H1 (cell line): ENCODE data around the gene NDUFB1.

ENCODE experiments used
- ASH2L ChIP-seq: fragments of 200-600, 300-600 bp; sonication (generic); IDR thresholded peaks from one replicate; pipeline ENCODE4 v1.7.1; 2017; ENCODE audit warnings: low read length
- EP300 ChIP-seq, 2 experiments: IDR thresholded peaks; 1 replicate in 1 of 2; 2 replicates in 1 of 2; pipeline ENCODE4 v1.6.1; 2011 to 2012; ENCODE audit warnings: low read depth in 2 of 2, low read length in 2 of 2, mild to moderate bottlenecking in 2 of 2, borderline replicate concordance in 1 of 2, inconsistent platforms in 1 of 2, moderate library complexity in 1 of 2
- EZH2 ChIP-seq: fragments of 200-600 bp; sonication (generic); IDR thresholded peaks from 2 replicates; pipeline ENCODE4 v1.7.1; 2012; ENCODE audit warnings: low read depth, mild to moderate bottlenecking, moderate library complexity, low read length, inconsistent platforms; ENCODE audit not compliant: severe bottlenecking
- FOSL1 ChIP-seq: IDR thresholded peaks from 2 replicates; pipeline ENCODE4 v1.6.1; 2011; ENCODE audit warnings: mild to moderate bottlenecking, low read depth, low read length, moderate library complexity; ENCODE audit not compliant: insufficient read depth
- JUN ChIP-seq: IDR thresholded peaks from 2 replicates; pipeline ENCODE4 v1.6.1; 2011; ENCODE audit warnings: low read depth, mild to moderate bottlenecking, improper control_type of control experiment, low read length
- JUND ChIP-seq: IDR thresholded peaks from 2 replicates; pipeline ENCODE4 v1.6.1; 2011; ENCODE audit warnings: mild to moderate bottlenecking, improper control_type of control experiment, low read length
- KDM1A ChIP-seq: fragments of 200-600, 300-600 bp; sonication (generic); IDR thresholded peaks from 2 replicates; pipeline ENCODE4 v1.7.1; 2016; ENCODE audit warnings: mild to moderate bottlenecking, low read length, borderline replicate concordance
- POLR2A ChIP-seq, 2 experiments: IDR thresholded peaks; 1 replicate in 1 of 2; 2 replicates in 1 of 2; pipeline ENCODE4 v1.6.1; 2011; ENCODE audit warnings: low read depth in 2 of 2, low read length in 2 of 2, mild to moderate bottlenecking in 2 of 2; ENCODE audit errors: control extremely low read depth in 1 of 2
- POLR2AphosphoS5 ChIP-seq: IDR thresholded peaks from 2 replicates; pipeline ENCODE4 v1.6.1; 2011; ENCODE audit warnings: low read depth, low read length
- RXRA ChIP-seq: IDR thresholded peaks from 2 replicates; pipeline ENCODE4 v1.6.1; 2011; ENCODE audit warnings: low read depth, mild to moderate bottlenecking, low read length, moderate library complexity; ENCODE audit not compliant: insufficient read depth
- SP1 ChIP-seq: IDR thresholded peaks from 2 replicates; pipeline ENCODE4 v1.6.1; 2011; ENCODE audit warnings: low read depth, low read length
- TF ChIP-seq, protein P1 (sequence below), 3 experiments: IDR thresholded peaks; 1 replicate in 2 of 3; 2 replicates in 1 of 3; pipeline versions ENCODE4 v1.5.1 to v1.6.1; 2011; ENCODE audit warnings: low read length in 3 of 3, mild to moderate bottlenecking in 3 of 3, inconsistent platforms in 2 of 3, low read depth in 1 of 3, moderate library complexity in 1 of 3; ENCODE audit not compliant: insufficient read depth in 1 of 3; ENCODE audit errors: control extremely low read depth in 1 of 3
- TF ChIP-seq, protein P2 (sequence below): IDR thresholded peaks from 2 replicates; pipeline ENCODE4 v1.6.1; 2011; ENCODE audit warnings: low read length, improper control_type of control experiment

DNA sequence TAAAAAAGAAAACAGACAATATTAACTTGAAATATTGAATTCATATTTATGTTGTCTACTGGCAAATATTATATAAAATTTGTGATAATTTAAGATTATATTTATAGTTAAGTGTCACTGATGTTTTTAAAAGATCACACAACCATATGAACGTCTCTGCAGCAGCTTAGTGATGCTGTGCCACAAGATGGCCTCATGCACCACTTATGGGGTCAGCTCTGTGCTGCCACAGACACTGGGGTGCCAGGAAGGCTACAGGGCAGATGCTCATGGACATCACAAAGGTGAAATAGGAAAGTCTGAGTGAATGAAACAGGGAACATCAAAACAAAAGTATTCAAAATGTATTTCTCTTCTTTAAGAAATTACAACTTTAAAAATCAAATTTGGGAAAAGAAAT, 28.2 kb downstream of the NDUFB1 start:
- no peak for TF ChIP-seq POLR2A (IDR thresholded peaks at IDR 0.05; ENCODE audit: control extremely low read depth in 1 of 2, low read depth in 2 of 2, low read length in 2 of 2)
- TF ChIP-seq JUND = no peak
- TF ChIP-seq, protein P1, sequence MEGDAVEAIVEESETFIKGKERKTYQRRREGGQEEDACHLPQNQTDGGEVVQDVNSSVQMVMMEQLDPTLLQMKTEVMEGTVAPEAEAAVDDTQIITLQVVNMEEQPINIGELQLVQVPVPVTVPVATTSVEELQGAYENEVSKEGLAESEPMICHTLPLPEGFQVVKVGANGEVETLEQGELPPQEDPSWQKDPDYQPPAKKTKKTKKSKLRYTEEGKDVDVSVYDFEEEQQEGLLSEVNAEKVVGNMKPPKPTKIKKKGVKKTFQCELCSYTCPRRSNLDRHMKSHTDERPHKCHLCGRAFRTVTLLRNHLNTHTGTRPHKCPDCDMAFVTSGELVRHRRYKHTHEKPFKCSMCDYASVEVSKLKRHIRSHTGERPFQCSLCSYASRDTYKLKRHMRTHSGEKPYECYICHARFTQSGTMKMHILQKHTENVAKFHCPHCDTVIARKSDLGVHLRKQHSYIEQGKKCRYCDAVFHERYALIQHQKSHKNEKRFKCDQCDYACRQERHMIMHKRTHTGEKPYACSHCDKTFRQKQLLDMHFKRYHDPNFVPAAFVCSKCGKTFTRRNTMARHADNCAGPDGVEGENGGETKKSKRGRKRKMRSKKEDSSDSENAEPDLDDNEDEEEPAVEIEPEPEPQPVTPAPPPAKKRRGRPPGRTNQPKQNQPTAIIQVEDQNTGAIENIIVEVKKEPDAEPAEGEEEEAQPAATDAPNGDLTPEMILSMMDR (IDR thresholded peaks at IDR 0.05; ENCODE audit: control extremely low read depth in 1 of 3, insufficient read depth in 1 of 3, low read depth in 1 of 3, low read length in 3 of 3) = peak; percentile 20 to 31 (median 24); a peak in 3 of 4 replicates
- TF ChIP-seq JUN = no peak
- TF ChIP-seq POLR2AphosphoS5 = no peak
- no peak for TF ChIP-seq RXRA
- TF ChIP-seq EZH2 = no peak
- TF ChIP-seq EP300 (IDR thresholded peaks at IDR 0.05; ENCODE audit: borderline replicate concordance in 1 of 2, low read depth in 2 of 2, low read length in 2 of 2) = no peak
- TF ChIP-seq ASH2L = no peak
- TF ChIP-seq, protein P2, sequence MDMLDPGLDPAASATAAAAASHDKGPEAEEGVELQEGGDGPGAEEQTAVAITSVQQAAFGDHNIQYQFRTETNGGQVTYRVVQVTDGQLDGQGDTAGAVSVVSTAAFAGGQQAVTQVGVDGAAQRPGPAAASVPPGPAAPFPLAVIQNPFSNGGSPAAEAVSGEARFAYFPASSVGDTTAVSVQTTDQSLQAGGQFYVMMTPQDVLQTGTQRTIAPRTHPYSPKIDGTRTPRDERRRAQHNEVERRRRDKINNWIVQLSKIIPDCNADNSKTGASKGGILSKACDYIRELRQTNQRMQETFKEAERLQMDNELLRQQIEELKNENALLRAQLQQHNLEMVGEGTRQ = no peak
- no peak for TF ChIP-seq KDM1A
- no peak for TF ChIP-seq SP1
- TF ChIP-seq FOSL1 = no peak
